Cerebellar cortex (tissue), 1 donor: ENCODE data around the gene CDKN2AIPNL.

Experiments used
- DNase-seq: peaks from one replicate; pipeline ENCODE4 v3.0.0-alpha.2; 2015; ENCODE audit warnings: low spot score

Gene CDKN2AIPNL

GRCh38 chr5:134411546-134412266 lies at the start of gene CDKN2AIPNL:
Gene CDKN2AIPNL (minus strand): TSS chr5:134411881. CDS start chr5:134411854, 27 bp downstream.
- DNase-seq: peak; percentile 86

- no peak for DNase-seq
Observed at GRCh38 chr5:134460551-134460950, 48.9 kb upstream of the CDKN2AIPNL start.

DNA sequence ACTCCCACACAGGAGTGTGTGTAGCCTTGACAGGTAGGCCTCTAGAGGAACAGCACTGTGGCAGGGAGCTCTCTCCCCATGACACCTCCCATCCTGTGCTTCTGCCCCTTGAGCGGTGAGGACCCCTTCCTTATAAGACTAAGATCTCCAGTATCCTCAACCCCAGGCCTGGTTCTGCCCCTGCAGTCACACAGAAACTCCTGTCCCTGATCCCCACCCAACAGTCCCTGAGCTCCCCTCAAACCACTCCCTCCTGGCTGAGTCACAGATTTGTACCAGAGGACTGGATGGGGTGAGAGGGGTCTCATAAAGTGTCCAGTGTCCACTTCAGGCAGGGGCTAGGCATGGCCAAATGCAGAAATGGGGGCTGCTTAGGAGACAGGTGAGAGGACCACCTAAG lies 47.8 kb upstream of the CDKN2AIPNL start:
- DNase-seq: no peak

DNA sequence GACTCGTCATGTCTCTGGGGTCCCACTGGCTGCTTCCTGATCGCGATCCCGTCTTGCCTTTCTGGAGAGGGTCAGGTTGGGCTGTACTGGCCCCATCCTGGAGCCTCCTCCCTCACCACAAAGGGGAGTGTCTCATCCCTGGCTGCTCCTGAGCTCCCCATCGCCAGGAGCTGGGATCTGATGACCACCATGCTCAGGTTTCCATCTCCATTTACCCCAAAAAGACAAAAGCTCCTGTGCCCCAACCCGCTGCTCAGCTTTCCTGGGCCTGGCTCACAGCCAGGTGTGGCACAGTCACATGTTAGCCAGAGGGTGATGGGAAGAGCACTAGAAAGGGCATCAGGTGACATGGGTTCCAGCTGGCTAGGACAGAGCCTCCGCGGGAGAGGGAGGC lies 47.3 kb upstream of the CDKN2AIPNL start:
- no peak for DNase-seq

GRCh38 chr5:134458234-134459009 lies 46.7 kb upstream of the CDKN2AIPNL start:
- no peak for DNase-seq

GRCh38 chr5:134457801-134458200 lies 46.1 kb upstream of the CDKN2AIPNL start:
- no peak for DNase-seq

- DNase-seq: no peak
Observed at GRCh38 chr5:134456825-134457224, 45.1 kb upstream of the CDKN2AIPNL start.

- DNase-seq: no peak
Observed at GRCh38 chr5:134455466-134455865, 43.8 kb upstream of the CDKN2AIPNL start.

DNA sequence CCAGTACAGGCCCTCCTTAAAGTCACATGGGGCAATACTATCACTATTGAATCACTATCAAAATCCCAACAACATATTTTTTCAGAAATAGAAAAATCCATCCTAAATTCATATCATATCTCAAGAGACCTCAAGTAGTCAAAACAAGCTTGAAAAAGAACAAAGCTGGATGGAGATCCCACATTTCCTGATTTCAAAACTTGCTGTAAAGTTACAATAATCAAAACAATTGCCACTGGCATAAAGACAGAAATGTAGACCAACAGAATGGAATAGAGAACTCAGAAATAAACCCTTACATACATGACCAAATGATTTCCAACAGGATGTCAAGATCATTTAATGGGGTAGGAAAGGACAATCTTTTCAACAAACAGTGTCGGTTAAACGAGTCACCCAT lies 41.3 kb upstream of the CDKN2AIPNL start:
- DNase-seq: no peak

- DNase-seq: peak; percentile 81
Observed at GRCh38 chr5:134451936-134452505, 40.3 kb upstream of the CDKN2AIPNL start.

- no peak for DNase-seq
Observed at GRCh38 chr5:134451225-134451935, 39.7 kb upstream of the CDKN2AIPNL start.

DNA sequence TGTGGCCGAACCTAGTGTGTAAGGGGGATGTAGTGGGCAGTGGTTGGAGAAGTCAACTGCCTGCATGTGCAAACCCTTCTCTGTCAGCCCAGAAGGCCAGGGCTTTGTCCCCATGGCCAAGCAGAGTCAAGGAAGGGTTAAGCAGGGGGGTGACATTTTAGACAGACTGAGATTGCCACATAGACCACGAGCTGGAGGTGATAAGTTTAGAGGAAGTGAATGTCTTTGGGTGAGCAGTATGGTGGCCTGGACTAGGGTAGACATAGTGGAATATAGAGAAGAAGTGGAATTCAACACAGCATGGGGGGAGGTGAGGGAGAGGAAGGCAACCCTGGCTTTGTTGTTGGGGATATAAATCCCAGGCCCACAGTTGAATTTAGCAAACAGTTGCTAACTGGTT lies 38.7 kb upstream of the CDKN2AIPNL start:
- DNase-seq: no peak

DNA sequence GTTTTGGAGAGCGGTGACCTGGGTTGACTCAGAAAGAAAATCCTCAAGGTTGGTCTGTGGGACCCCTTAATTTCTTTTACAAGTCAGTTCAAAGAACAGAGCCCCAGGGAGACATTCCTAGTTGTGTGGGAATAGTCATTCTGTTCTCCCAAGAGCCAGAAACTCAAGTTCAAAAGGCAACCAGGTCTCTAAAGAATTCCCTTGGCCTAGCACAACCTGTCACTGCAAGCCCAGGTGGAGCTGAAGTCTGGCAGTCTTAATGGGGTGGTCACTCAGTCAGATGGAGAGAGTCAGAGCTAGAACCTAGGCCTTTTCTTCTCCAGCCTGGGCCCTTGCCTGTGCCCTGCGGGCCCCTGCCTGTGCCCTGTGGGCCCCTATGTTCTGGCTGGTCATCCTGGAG lies 37.5 kb upstream of the CDKN2AIPNL start:
- no peak for DNase-seq

GRCh38 chr5:134447815-134448520 lies 36.3 kb upstream of the CDKN2AIPNL start:
- no peak for DNase-seq

GRCh38 chr5:134446938-134447337 lies 35.3 kb upstream of the CDKN2AIPNL start:
- no peak for DNase-seq

GRCh38 chr5:134445856-134446818 lies 34.5 kb upstream of the CDKN2AIPNL start:
- no peak for DNase-seq

GRCh38 chr5:134444941-134445471 lies 33.3 kb upstream of the CDKN2AIPNL start:
- DNase-seq: no peak

DNA sequence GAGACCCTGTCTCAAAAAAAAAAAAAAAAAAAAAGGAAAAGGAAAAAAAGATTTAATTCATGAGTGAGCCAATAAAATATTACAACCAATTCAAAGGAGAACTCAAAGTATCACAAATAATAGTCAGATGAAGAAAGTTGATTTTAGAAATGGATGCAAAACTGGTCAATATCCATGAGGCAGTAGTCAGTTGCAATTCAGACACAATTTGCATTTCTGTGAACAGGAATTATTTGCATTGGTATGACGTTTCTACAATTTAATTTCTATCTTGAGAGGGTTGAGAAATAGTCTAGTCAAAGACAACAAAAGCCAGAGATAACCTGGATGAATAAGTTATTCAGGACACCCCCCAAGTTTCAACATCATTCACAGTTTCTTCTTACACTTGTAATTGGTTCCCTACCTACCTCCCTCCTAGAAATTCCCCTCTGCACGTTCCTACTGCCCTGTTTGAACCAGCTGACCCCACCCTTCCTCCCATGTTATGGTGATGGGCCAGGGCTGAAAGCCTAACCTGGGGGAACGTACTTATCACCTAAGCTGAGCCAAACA lies 28.6 kb upstream of the CDKN2AIPNL start:
- no peak for DNase-seq

- DNase-seq: no peak
Observed at GRCh38 chr5:134439210-134439654, 27.6 kb upstream of the CDKN2AIPNL start.

DNA sequence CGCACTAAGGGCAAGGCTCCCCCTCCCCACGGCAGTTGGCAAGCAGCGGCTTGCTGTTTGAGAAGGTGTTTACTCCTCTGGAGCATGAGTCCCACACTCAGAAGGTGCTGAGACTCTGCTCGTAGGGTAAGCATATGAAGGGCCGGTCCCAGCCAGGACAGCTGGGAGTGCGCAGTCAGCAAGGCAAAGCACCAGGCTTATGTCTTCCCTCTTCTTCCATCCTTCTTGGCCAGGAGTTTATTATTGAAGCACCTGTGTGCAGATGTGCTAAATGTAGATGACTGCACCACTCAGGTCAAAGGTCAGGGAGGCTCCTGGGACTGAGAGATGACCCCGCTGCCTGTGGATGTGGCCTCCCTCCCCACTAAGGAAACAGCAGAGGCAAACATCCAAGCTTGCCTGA lies 27.0 kb upstream of the CDKN2AIPNL start:
- no peak for DNase-seq
